IPS DF 4.7 (cell line): ENCODE data around the gene ZDHHC13.

ENCODE experiments used
- DNase-seq: peaks from one replicate; pipeline ENCODE4 v3.0.0-alpha.2; 2013; ENCODE audit warnings: low spot score; ENCODE audit errors: extremely low read depth

The ZDHHC13 gene

GRCh38 chr11:19201737-19202605 is 85.0 kb downstream of the ZDHHC13 start, which contains the start of gene CSRP3:
CSRP3 (minus strand) TSS chr11:19201983; CDS start chr11:19192448, 9,535 bp downstream.
- no peak for DNase-seq

- no peak for DNase-seq
Observed at GRCh38 chr11:19204836-19205235, 87.9 kb downstream of the ZDHHC13 start.

- no peak for DNase-seq
Observed at GRCh38 chr11:19208181-19208580, 91.2 kb downstream of the ZDHHC13 start.

- DNase-seq, result no peak
Observed at GRCh38 chr11:19208959-19209546, 92.1 kb downstream of the ZDHHC13 start.

- no peak for DNase-seq
Observed at GRCh38 chr11:19209617-19210370, 92.8 kb downstream of the ZDHHC13 start.

- DNase-seq, result no peak
Observed at GRCh38 chr11:19216021-19216420, 99.1 kb downstream of the ZDHHC13 start.

GRCh38 chr11:19216709-19217374 is 99.9 kb downstream of the ZDHHC13 start:
- no peak for DNase-seq

- DNase-seq, result no peak
Observed at GRCh38 chr11:19218216-19218615, 101.2 kb downstream of the ZDHHC13 start.

GRCh38 chr11:19218786-19219460 is 102.0 kb downstream of the ZDHHC13 start:
- DNase-seq, result no peak

GRCh38 chr11:19220903-19221724 is 104.1 kb downstream of the ZDHHC13 start:
- DNase-seq, result no peak

GRCh38 chr11:19225123-19225522 is 108.2 kb downstream of the ZDHHC13 start:
- no peak for DNase-seq

GRCh38 chr11:19225581-19225980 is 108.6 kb downstream of the ZDHHC13 start:
- no peak for DNase-seq
